A673 (cell line): ENCODE data around the gene GABRB1.

ENCODE experiments used
- CTCF ChIP-seq: fragments of 300-800, 200-600 bp; sonication (generic); conservative IDR thresholded peaks from 2 replicates; pipeline ENCODE4 v1.5.1; 2017; ENCODE audit warnings: low read depth, mild to moderate bottlenecking, antibody characterized with exemption, low read length, moderate library complexity, mixed read lengths
- EZH2 ChIP-seq: fragments of 200-600 bp; sonication (generic); IDR thresholded peaks from 2 replicates; pipeline ENCODE4 v1.6.1; 2017; ENCODE audit warnings: borderline replicate concordance, low read depth, mild to moderate bottlenecking, mixed read lengths, antibody characterized with exemption, low read length; ENCODE audit not compliant: poor library complexity, severe bottlenecking

- no peak for TF ChIP-seq CTCF
- no peak for TF ChIP-seq EZH2
Observed at GRCh38 chr4:47270201-47270888, 239.0 kb downstream of the GABRB1 start.
